Posterior cingulate gyrus (tissue), 11 donors: ENCODE data around the gene PAGE5.
A peak's percentile ranks its signal among the peaks of the same experiment; 100 is the strongest.

Source experiments
- DNase-seq, 10 donors: peaks; one replicate each; pipeline versions ENCODE4 v3.0.0 to v3.0.0-alpha.2; 2020 to 2021; ENCODE audit warnings: mixed read lengths in 3 of 10
- intact Hi-C: fragments of 100-400 bp; cut with DNase I; formaldehyde crosslinking; loops from one replicate; pipeline ENCODE4 v1.15.1; 2023

PAGE5 gene, protein sequence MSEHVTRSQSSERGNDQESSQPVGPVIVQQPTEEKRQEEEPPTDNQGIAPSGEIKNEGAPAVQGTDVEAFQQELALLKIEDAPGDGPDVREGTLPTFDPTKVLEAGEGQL

DNA sequence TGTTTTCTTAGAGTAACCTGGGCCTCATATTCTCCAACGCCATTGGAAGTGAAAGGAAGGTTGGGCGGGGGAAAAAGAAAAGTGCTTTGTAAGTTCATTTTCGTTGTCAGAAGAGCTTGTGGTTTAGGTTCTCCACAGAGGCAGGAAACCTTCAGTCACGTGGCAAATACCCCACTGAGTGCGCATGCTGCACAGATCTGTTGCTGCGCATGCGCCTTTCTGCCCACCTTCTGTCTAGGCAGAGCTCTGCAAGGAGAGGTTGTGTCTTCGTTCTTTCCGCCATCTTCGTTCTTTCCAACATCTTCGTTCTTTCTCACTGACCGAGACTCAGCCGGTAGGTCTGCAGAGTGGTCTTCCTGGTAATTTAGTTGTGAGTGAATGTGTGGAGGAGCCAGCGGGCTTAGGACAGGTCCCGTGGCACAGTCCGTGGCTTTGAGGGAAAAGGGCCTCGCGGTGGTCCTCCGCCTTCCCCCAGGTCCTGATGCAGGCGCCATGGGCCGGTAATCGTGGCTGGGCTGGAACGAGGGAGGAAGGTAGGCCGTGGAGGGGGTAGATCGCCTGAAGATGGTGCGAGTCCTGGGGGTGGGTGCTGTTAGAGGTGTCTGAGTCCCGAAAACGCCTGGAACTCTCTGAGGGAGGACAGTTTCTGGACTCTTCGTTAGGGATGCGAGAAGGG, at the start of gene PAGE5:
PAGE5 (plus strand) TSS at position 228 of the 676 bp plus-strand sequence. CDS start 1,037 bp downstream, outside the sequence.
- no peak for DNase-seq
- intact Hi-C loops, result no loop called here

DNA sequence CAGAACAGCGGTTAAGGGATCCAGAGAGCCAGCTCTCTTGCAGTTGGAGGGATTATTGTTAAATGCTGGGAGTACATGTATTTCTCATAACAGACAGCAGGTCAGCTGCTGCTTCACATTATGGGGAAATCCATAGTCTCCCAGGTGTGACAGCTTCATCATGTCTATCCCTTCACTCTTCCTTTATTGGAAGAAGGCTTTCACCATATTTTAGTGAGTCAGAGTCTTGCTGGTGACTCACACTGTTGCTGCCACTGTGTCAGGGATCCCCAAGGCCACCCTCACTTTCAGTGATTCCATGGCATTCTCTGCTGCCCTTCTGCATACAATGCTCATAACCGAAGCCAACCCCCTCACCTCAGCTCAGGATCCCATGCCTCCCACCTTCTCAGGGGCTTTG, 32.9 kb upstream of the PAGE5 start:
- intact Hi-C loops, result no loop called here

DNA sequence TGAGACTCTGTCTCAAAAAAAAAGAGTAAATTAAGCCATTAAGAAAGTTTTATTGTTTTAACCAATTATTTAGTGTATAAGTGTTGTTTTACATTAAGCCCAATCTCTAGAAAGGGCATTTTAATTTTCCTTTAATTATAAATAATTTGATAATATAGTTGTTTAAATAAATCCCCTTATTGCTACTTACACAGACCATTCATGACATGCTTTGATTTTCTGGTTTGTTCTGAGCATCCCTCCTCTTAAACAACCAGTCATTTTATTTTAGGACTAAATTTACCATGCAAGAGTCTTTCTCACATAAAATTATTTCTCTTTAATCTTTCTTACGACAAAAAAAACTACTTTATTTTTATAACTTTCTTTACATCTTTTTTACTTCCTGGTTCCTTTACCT, 23.5 kb upstream of the PAGE5 start:
- no peak for DNase-seq
- intact Hi-C loops, result no loop called here

More for the DNA sequence above, 32.9 kb upstream of the PAGE5 start:
- no peak for DNase-seq

DNA sequence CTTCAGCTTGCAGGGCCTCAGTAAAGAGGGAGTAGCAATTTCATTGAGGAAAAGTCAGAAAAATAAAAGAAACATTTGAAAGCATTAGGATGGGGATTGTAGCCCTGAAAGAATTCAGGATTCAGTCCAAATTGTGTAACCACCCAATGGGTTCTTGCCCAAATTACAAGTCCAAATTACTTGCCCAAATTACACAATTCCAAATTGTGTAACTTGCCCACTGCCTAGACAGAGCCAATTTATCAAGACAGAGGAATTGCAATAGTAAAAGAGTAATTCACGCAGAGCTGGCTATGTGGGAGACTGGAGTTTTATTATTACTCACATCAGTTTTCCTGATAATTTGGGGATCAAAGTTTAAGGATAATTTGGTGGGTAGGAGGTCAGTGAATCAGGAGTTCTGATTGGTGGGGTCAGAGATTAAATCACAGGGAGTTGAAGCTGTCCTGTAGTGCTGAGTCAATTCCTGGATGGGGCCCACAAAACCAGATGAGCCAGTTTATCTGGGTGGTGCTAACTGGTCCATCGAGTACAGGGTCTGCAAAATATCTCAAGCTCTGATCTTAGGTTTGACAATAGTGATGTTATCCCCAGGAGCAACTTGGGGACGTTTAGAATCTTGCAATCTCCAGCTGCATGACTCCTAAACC, 18.1 kb upstream of the PAGE5 start:
- intact Hi-C loops, result no loop called here
- DNase-seq, result no peak

DNA sequence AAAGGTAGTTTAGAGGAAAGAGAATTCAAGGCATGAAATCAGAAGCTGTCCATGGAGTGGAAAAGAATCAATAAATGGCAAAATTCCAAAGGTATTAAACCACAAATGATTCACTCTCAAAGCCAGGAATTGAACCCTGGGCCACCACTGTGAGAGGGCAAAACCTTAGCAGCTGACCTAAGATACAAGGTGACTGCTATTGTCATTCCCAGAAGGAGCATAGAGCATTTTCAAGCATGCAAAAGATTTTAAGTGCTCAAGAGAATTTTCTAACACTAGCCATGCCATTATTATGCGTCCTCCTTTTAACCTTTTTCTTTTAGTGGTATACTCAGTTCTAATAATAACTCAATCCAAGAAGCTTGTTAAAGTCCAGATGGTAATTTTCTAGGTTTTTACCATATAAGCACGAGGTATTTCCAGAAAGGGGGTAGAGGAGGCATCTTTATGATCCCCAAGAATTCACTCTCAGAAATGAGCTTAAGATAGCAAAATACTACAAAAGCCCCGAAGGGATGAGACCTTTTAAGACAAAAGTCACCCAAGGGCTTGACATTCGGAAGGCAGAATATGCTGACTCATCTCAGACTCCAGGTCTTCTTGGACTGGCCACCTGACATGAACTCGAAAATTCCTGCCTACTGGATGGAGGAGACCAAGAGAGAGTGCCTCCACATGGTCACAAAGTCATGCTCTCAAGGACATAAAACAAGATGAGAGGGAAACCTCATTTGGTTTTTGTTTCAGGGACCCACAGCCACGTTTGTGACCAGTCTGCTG, 13.8 kb upstream of the PAGE5 start:
- intact Hi-C loops, result no loop called here
- DNase-seq, result no peak

DNA sequence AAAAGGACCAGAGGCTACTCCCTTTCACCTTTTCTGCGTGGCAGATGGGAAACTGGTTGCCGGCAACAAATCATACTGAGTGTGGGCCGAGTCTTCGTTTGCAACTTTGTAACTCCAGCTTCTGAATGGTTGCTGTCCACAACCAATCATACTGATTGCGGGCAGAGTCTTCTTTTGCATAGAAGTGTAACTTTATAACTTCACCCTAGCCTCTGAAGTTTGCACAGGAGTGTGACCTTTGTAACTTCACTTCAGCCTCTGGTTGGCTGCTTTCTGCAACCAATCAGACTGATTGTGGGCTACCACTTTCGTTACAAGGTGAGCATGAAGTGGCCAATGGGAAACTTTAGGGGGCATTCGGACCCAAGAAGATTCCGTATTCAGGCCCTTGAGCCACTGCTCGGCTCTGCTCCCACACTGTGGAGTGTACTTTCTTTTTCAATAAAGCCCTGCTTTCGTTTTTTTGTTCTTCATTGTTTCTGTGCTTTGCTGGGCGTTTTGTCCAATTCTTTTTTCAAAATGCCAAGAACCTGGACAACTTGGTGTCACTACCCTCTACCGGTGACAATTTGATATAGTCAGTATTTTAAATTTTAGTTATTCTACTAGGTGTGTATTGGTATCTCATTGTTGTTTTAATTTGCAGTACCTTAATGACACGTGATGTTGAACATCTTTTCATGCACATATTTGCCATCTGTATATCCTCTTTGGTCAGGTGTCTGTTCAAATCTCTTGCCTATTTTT, 9.0 kb upstream of the PAGE5 start:
- intact Hi-C loops, result no loop called here
- no peak for DNase-seq

DNA sequence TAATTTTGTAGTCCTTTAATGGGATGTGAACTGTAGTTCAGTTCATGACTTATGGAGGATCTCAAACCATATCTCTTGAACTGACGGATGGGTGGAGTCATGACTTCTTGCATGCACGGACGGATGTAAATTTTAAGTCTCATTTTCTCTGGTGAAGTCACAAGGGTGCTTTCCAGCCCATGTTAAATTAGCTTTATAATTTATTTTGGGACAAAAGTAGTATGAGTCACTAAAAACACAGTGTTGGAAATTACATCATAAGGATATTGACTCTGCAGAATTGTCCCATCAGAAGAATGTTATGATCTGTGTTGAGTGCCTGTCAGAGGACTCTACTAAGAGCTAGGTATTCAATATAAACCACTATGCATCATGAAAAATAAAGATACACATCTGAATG, 6.8 kb upstream of the PAGE5 start:
- no peak for DNase-seq
- intact Hi-C loops, result no loop called here

DNA sequence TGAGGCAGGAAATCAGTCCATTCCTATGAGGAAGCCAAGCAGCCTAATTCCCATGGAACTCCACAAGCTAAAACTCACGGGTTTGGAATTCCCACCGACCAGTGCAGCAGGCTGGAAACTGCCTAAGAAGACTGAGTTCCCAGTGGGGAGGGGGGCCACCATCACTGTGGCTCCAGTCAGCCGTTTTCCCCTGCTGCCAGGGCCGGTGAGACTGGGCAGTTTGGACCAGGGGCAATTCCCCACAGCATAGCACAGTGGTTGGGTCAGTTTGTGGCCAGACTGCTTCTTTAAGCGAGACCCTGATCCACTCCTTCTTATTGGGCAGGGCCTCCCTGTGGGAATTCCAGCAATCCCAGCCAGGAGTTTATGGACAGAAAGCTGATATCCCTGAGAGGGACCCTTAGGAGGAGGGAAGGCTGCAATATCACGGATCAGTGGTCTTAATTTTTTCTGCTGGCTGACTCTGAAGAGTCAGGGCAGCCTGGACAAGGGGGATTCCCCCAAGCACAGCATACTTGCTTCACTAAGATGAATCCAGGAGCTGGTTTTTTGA, 20.7 kb downstream of the PAGE5 start:
- peak in 2 of 10 donors; percentile 51 to 55 for DNase-seq
- intact Hi-C loops, result no loop called here

DNA sequence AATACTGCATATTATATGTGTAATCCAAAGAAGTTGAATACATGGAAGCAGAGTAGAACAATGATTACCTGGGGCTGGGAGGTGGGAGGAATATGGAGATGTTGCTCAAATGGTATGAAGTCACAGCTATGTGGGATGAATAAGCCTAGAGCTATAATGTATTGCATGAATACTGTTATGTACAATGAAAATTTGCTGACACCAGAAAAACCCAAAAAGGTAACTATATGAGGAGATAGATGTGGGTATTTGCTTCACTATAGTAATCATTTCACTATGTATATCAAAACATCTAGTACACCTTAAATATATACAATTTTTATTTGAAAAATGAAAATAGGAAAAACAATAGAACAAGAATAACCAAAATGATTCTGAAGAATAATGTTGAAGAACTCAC, 33.4 kb downstream of the PAGE5 start:
- no peak for DNase-seq
- intact Hi-C loops, result no loop called here

DNA sequence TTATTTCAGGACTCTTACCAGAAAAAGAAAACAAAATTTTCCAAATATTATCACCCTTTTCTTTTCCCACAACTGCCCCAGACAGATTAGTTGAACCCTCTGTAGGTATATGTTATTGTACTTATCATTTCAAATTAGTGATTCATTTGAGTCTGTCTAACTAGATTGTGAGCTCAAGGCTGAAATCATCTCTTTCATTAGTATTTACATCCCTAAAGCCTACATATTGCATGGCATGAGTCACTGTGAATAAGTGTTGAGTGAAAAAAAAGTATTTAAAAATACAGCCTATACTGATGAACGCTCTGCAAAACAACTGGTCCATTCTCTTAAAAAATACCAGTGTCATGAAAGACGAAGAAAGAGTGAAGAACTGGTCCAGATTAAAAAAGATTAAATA, 40.7 kb downstream of the PAGE5 start:
- intact Hi-C loops, result no loop called here
- no peak for DNase-seq

DNA sequence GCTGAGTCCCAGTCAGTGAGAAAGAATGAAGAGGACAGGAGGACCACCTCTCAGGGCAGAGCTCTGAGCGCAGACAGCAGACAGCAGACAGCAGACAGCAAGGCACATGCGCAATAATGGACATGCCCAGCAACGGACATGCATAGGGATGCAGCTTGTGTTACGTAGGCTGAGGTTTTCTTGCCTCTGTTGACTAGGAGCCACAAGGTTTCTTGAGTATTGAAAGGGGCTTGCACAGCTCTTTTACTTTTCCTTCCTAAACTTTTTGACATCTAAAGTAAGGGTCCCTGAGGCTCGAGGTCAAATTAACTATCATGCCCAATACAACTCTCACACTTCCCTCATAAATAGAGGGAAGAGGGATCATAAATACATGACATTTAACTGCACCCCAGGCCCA, 44.7 kb downstream of the PAGE5 start, which contains the start of gene PAGE3:
PAGE3 (minus strand) TSS at position 101 of the 400 bp plus-strand sequence. CDS start 1,013 bp downstream, outside the sequence.
- intact Hi-C loops, result no loop called here
- no peak for DNase-seq
